ENCODE data around the gene WSCD2.

Gene WSCD2

DNA sequence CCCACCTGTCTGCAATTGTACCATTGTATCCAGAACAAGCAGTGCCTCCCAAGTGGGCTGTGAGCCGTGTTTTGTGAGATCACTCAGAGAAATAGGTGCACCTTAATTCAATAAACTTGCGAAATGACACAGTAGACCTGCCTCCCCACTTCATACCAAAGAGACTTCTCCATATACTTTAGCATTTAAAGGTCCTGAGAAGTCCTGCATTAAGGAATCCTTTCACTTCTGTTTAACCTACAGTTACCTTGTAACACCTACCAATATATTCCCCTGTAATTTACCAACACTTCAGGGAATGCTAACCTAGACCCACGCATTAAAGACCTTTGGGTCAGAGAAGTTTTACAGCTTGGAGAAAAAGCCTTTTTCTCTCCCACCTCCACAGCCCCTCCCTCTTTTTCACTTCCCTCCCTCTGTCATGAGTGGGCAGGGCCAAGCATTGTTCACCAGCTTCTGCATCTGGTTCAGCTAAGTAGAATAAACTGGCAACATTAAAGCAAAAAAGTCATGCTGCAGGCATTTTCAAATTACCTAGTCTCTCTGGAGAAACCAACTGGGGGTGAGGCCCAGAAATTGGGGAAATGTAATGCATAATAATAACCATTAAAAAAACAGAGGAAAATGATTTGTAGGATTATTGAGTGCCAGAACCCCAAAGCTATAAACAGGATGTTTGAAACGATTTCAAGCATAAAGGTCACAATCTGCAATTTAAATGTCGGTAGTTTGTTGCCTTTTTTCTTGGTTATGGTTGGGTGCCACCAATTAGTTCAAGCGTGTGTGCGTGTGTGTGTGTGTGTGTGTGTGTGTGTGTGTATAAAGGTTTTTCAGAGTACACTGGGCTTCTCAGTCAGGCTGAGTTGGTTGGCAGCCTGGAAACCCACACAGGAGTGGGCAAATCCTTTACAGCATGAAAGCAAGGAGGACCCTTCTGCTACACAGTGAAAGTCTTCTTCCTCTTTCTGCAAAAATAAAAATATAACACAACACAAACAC, 13.7 kb upstream of the WSCD2 start:
- H3K4me3 ChIP-seq (ENCODE audit: low read depth, low read length) = no peak overlapping the region
- TF ChIP-seq, protein P1, sequence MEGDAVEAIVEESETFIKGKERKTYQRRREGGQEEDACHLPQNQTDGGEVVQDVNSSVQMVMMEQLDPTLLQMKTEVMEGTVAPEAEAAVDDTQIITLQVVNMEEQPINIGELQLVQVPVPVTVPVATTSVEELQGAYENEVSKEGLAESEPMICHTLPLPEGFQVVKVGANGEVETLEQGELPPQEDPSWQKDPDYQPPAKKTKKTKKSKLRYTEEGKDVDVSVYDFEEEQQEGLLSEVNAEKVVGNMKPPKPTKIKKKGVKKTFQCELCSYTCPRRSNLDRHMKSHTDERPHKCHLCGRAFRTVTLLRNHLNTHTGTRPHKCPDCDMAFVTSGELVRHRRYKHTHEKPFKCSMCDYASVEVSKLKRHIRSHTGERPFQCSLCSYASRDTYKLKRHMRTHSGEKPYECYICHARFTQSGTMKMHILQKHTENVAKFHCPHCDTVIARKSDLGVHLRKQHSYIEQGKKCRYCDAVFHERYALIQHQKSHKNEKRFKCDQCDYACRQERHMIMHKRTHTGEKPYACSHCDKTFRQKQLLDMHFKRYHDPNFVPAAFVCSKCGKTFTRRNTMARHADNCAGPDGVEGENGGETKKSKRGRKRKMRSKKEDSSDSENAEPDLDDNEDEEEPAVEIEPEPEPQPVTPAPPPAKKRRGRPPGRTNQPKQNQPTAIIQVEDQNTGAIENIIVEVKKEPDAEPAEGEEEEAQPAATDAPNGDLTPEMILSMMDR (IDR thresholded peaks at IDR 0.05; ENCODE audit: borderline replicate concordance, insufficient read depth, low read depth, low read length) = no peak

DNA sequence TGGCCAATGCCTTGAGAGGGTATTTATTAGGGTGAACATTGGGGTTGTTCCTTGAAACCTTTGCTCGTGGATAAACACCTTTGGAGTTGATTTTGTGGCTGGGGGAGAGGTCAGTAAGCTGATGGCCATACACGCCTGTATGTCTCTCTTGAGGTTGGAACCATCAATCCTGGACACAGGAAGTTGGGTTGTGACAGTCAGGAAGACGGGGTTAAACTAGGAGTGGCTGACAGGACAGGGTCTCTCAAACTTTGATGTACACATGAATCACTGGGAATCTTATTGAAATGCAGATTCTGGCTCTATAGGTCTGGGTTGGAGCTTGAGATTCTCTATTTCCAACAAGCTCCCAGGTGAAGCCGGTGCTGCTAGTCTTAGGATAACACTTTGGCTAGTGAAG, 12.8 kb upstream of the WSCD2 start:
- TF ChIP-seq, protein P1 (IDR thresholded peaks at IDR 0.05; ENCODE audit: borderline replicate concordance, insufficient read depth, low read depth, low read length) = no peak
- no peak overlapping the region for H3K4me3 ChIP-seq (ENCODE audit: low read depth, low read length)

DNA sequence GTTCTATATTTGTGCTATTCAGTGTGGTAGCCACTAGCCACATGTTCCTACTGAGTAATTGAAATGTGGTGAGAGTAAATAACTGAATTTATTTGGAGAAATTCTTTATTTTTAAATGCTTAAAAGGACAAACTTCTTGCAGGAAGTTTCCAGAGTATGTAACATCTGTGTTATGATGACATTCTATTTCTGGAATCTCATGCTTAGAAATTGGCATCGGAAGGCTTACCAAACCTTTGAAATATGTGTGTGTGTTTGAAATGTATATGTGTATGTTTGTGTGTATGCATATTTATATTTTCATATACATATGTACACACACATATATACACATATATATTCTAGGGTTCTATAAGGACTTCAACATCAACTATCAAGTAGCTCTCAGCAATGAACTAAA, 12.4 kb upstream of the WSCD2 start:
- TF ChIP-seq, protein P1 (IDR thresholded peaks at IDR 0.05; ENCODE audit: borderline replicate concordance, insufficient read depth, low read depth, low read length) = no peak
- H3K4me3 ChIP-seq (ENCODE audit: low read depth, low read length) = no peak overlapping the region

DNA sequence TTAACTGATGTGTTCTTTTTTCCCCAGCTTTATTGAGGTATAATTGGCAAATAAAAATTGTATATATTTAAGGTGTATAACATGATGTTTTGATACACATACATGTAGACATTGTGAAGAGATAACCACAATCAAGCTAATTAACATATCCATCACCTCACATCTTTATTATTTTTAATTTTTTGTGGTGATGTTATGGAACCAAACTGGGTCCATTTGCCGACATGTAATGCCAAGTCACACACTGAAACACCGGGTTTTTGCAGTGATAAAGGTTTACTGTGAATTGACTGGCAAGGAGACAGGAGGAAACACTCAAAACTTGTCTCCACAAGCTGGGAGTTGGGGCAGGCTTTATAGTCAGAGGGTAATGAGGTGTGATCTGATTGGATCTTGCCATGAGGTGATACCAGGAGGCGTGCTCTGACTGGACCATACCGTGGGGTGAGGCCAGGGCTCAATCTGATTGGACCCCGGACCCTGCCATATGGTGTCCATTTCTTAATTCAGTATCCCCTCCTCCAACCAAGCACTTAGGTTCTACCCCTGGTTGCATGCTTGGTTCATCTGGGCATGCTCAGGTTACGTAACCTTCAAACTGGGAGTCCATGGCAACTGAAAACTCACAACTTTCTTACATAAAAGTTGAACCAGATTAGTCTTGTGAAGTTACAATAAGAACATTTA, 11.8 kb upstream of the WSCD2 start:
- TF ChIP-seq, protein P1 (IDR thresholded peaks at IDR 0.05; ENCODE audit: borderline replicate concordance, insufficient read depth, low read depth, low read length) = no peak
- no peak overlapping the region for H3K4me3 ChIP-seq (ENCODE audit: low read depth, low read length)

DNA sequence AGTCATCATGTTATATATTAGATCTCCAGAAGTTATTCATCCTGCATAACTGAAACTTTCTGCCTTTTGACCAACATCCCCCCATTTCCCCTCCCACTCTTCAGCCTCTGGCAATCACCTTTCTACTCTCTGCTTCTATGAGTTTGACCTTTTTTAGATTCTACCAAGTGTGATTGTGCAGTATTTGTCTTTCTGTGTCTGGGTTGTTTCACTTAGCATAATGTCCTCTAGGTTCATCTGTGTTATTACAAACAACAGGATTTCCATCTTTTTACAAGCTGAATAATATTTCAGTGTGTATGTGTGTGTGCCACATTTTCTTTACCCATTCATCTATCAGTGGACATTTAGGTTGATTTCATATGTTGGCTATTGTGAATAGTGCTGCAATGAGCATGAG, 11.2 kb upstream of the WSCD2 start:
- TF ChIP-seq, protein P1 (IDR thresholded peaks at IDR 0.05; ENCODE audit: borderline replicate concordance, insufficient read depth, low read depth, low read length) = no peak

DNA sequence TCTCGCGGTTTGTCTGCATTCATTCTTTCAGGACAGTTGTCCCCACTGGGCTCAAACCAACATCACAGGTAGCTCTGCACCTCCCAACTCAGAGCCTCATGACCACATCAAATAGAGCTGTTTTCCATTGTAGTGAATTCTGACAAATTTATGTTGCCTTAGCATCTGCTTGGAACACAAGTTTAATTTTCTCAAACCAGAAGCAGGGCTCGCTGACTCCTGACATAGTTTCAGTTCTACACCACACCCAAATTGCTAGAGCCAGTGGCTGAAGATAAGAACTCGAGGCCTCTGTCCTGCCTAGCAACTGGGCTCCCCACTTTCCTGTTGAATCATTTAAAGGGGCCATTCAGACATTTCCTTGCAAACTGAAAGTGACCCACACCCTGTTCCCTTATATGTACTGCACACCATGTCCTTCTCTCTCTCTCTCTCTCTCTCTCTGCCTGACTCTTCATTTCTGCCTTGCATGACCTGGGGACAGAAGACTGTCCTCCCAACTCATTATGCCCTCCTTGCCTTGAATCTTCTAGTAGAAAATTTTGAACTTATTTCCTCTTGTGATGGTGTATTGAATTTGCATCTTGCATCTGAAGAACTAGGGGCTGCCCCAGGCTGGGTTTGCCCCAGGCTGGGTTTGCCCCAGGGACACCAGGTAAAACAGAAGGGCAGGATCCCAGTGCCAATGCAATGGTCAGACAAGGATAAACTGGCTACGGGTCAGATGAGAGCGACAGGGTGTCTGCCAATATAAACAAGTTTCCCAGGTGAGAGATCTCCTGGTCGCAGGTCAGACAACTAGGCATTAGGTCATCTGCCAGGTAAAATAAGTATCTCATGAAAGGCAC, 9.7 kb upstream of the WSCD2 start:
- TF ChIP-seq, protein P1 (IDR thresholded peaks at IDR 0.05; ENCODE audit: borderline replicate concordance, insufficient read depth, low read depth, low read length) = no peak
- H3K4me3 ChIP-seq (ENCODE audit: low read depth, low read length) = no peak overlapping the region

More for the DNA sequence above, 11.2 kb upstream of the WSCD2 start:
- no peak overlapping the region for H3K4me3 ChIP-seq (ENCODE audit: low read depth, low read length)
